HEK293T (cell line): ENCODE results near the gene KRTAP10-11.

Source experiments
- BHLHE40 ChIP-seq: fragments of 450-650 bp; IDR thresholded peaks from 2 replicates; pipeline ENCODE4 v1.6.1; 2016; ENCODE audit warnings: mild to moderate bottlenecking, moderate library complexity, borderline replicate concordance
- SP1 ChIP-seq: fragments of 450-650 bp; IDR thresholded peaks from 2 replicates; pipeline ENCODE4 v1.6.1; 2017

DNA sequence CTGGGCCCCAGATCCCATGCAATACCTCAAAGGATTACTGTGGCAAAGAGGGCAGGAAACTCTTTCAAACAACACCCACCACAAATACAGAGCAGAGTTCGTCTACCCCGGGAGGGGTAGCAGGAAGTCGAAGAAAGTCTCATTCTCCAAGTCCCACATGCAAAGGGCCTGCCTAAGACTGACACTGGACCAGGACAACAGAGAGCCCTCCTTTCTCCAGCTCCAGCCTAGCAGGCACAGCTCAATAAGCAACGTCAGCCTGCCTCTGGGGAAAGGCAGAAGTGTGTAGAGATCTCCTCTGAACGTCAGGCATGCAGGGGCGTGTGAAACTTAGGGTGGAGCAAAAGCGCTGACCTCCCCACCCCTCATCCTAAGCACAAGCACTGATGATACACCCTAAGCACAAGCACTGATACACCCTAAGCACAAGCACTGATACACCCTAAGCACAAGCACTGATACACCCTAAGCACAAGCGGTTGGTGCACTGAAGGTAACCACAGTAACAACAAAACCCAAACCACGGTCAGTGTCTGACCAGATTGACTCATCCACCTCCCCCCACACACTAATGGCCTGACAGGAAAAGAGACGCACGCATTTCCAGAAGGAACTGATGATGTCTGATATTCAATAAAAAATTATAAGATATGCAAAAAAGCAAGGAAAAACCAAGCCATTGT, 12.8 kb downstream of the KRTAP10-11 start:
- TF ChIP-seq SP1 (no peak), BHLHE40 (no peak)
